HepG2 (cell line): ENCODE results near the gene TRA2B. TPM values are rescaled to one million over a fixed set of nuclear protein-coding genes. Genes with fewer than 3 reads are reported as not detected.

Experiments used
- CENPT ChIP-seq: sonication (generic); formaldehyde crosslinking; IDR thresholded peaks from 2 replicates; pipeline ENCODE4 v1.8.0; 2022; ENCODE audit warnings: low read depth, mild to moderate bottlenecking, moderate library complexity, missing genetic modification reagents
- HOXA7 ChIP-seq: sonication (generic); formaldehyde crosslinking; IDR thresholded peaks from 2 replicates; pipeline ENCODE4 v1.8.1; 2022; ENCODE audit warnings: mild to moderate bottlenecking, missing genetic modification reagents, moderate library complexity
- KMT2B ChIP-seq: IDR thresholded peaks from 2 replicates; pipeline ENCODE4 v1.6.1; 2016; ENCODE audit warnings: missing genetic modification reagents, missing compliant biosample characterization
- SOX13 ChIP-seq, 3 experiments: fragments of 450-650 bp in 1 of 3; sonication (generic) in 1 of 3; formaldehyde crosslinking in 1 of 3; IDR thresholded peaks in 2 of 3; conservative IDR thresholded peaks in 1 of 3; 2 replicates each; pipeline versions ENCODE4 v1.5.0 to v1.6.1; 2016 to 2020; ENCODE audit warnings: antibody characterized with exemption in 1 of 3, mild to moderate bottlenecking in 1 of 3, missing compliant biosample characterization in 1 of 3, missing genetic modification reagents in 1 of 3, moderate library complexity in 1 of 3
- SP4 ChIP-seq: sonication (generic); formaldehyde crosslinking; IDR thresholded peaks from 2 replicates; pipeline ENCODE4 v1.8.1; 2023; ENCODE audit warnings: mild to moderate bottlenecking, missing genetic modification reagents
- THAP8 ChIP-seq: sonication (generic); formaldehyde crosslinking; IDR thresholded peaks from 2 replicates; pipeline ENCODE4 v1.5.1; 2020; ENCODE audit warnings: missing genetic modification reagents, mild to moderate bottlenecking, borderline replicate concordance
- ZNF407 ChIP-seq: sonication (generic); formaldehyde crosslinking; IDR thresholded peaks from one replicate; pipeline ENCODE4 v1.5.1; 2020; ENCODE audit warnings: mild to moderate bottlenecking, missing genetic modification reagents; ENCODE audit errors: not compliant biosample characterization
- ZNF580 ChIP-seq: IDR thresholded peaks from 2 replicates; pipeline ENCODE4 v1.6.1; 2016; ENCODE audit warnings: low read depth, borderline replicate concordance
- ZNF614 ChIP-seq: IDR thresholded peaks from 2 replicates; pipeline ENCODE4 v1.6.1; 2018; ENCODE audit warnings: missing biosample characterization, missing genetic modification reagents, inconsistent platforms, borderline replicate concordance
- ZNF687 ChIP-seq: sonication (generic); formaldehyde crosslinking; IDR thresholded peaks from 2 replicates; pipeline ENCODE4 v1.5.1; 2020; ENCODE audit warnings: mild to moderate bottlenecking, missing genetic modification reagents, moderate library complexity
- ZNF816 ChIP-seq: sonication (generic); formaldehyde crosslinking; IDR thresholded peaks from 2 replicates; pipeline ENCODE4 v1.8.0; 2022; ENCODE audit warnings: missing genetic modification reagents, mild to moderate bottlenecking, borderline replicate concordance
- polyA plus RNA-seq, 8 experiments: library from polyadenylated mRNA; depleted of rRNA in 3 of 8; stranded (reverse) in 7 of 8; unstranded in 1 of 8; fragments of >200 nt; fragmentation: Illumina TruSeq in 4 of 8; extraction: Trizol in 4 of 8; gene quantifications; 2 replicates each; pipeline versions ENCODE4 v1.2.1 to v1.2.3, GENCODE V29; 2011 to 2016; ENCODE audit warnings: low read depth in 4 of 8, missing spikeins in 1 of 8, mixed read lengths in 1 of 8; ENCODE audit not compliant: insufficient read depth in 1 of 8
- total RNA-seq, 5 experiments: library from RNA; depleted of rRNA; stranded (reverse); fragments of >200 nt; fragmentation: Illumina TruSeq; extraction: Trizol; gene quantifications; 2 replicates each; pipeline ENCODE4 v1.2.3, GENCODE V29; 2016; ENCODE audit warnings: low read depth in 1 of 5

Gene TRA2B
- total and polyA plus RNA-seq, 2 of the 13 experiments (the other 11 are each of a cell fraction or from before 2014, with no cell fraction given) = 105 to 241 TPM

- TF ChIP-seq HOXA7 (CRISPR knock-in tag) (no peak), SOX13 (IDR thresholded peaks at IDR 0.05) (no peak), SOX13 (CRISPR knock-in tag; conservative IDR thresholded peaks at IDR 0.05 in 1 of 2, IDR thresholded peaks at IDR 0.05 in 1 of 2) (peak in 1 of 2 experiments; percentile 32; a peak in 1 of 4 replicates), SP4 (0 out of 2 replicates have a peak, but pooled peaks have one; percentile 29), ZNF816 (no peak), ZNF580 (CRISPR knock-in tag) (peak; percentile 54; the same call in 1 of the 2 replicates), KMT2B (peak; percentile 51; the same call in 1 of the 2 replicates), ZNF687 (peak; percentile 69), THAP8 (CRISPR knock-in tag) (no peak), ZNF614 (CRISPR knock-in tag) (0 out of 2 replicates have a peak, but pooled peaks have one; percentile 71), CENPT (CRISPR knock-in tag) (no peak), ZNF407 (CRISPR knock-in tag) (no peak)
Observed at GRCh38 chr3:185942907-185943759, 5.3 kb upstream of the TRA2B start (continued).
